A204.1 (cell line): ENCODE data around the gene RTN3.
"Not testable (repeated sequence)": the region's sequence is repeated elsewhere in the genome, so short reads cannot be mapped to it uniquely, and the experiment has no call there.

Experiments
- FAIRE-seq: peaks from 2 replicates; lab custom pipeline; 2012; peaks lifted over from hg19 to GRCh38; lab: Jason Lieb, UNC

Gene RTN3

DNA sequence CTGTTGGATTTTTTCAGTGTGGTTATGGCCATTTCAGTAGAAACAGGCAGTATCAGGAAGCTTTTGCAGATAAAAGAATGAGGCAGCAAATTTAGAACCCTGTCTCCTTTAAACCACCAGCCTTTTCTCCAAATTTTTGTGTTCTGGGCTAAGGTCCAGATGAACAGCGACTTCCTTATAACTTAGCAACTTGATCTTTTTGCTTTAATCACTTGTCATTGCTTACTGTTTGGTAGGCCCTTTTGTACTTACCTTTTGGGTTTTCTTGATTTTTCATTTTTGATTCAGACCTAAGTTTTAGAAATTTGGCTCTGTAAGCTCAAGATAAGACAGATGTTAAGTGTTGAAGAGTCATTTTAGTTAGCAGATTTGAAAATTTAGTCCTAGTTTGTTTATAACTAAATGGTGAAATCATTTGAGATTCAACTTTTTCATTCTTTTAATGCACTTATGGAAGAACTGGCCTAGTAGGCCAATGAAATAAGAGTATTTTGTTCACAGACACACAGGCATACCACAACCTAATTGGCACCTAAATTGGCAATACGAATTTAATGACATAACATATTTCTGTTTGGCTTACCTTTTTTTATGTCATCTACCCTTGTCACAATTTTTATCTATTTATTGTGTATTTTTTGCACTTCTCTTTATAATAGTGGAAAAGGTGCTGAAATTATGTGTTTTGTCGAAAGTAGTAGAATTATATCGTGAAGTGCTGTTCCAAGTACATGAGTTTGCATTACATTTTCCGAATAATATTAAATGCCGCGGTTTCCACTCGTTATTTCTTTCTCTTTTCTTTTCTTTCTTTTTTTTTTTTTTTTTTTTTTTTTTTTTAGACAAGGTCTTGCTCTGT lies 2.1 kb downstream of the RTN3 start:
- no peak for FAIRE-seq

DNA sequence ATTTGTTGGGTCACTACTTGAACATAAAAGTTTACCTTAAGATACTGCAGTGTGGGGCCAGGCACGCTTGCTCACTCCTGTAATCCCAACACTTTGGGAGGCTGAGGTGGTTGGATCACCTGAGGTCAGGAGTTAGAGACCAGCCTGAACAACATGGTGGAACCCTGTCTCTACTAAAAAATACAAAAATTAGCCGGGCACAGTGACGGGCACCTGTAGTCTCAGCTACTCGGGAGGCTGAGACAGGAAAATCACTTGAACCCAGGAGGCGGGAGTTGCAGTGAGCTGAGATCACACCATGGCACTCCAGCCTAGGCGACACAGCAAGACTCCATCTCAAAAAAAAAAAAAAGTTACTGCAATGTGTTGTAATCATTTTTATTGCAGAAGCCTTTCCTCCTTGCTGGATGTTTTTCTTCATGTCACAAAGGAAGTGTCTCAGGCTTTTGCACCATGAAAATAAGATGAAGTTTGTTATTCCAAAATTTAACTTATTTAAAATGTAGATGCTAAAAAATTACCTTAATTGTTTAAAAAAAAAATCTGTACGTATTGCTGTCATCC lies 3.9 kb downstream of the RTN3 start:
- FAIRE-seq: not testable (repeated sequence)

DNA sequence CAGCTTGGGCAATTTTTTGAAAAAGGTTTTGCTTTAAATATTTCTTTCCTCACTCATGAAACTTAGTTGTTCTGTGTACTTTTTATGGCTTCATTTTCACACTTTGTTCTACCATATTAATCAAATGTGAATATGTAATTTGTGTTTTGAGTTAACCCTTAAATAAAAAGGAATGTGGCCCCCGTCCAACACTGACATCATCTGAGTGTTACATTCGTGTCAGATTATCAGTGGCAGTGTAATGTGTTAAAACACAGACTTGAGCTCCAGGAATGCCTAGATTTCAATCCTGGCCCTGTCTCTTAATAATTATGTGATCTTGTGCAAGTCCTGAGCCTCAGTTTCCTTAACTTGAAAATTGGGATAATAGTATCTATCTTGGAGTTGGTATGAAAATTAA lies 5.6 kb downstream of the RTN3 start:
- no peak for FAIRE-seq

DNA sequence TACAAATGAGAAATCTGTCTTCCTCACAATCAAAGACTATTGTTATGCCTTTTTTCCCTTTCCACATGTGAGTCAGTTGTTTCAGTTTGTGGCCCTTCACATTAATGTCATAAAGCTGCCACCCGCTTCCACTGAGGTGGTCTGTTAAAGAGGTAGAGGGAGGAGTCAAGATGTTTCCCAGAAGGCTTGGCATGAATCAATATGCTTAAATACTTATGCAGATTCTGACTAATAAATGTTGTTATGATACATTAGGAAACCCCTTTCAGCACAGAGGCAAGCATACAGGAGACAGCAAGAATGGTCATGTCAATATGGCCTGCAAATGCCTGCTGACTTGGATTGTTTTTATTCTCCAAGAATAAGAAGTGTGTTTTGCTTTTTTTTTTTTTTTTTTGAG lies 6.5 kb downstream of the RTN3 start:
- no peak for FAIRE-seq

DNA sequence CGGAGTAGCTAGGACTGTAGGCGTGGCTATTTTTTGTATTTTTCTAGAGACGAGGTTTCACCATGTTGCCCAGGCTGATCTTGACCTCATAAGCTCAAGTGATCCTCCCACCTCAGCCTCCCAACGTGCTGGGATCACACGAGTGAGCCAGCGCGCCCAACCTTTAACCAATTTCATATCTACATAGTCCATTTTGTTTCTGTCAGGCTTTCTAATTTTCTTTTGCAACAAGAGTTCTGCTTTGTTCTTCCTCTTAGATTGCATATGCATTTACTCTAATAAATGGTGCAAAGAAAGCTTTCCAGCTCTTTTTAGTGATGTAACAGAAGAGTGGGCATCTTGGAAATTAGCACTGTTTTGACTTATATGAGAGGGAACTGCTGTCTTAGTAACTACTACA lies 13.3 kb downstream of the RTN3 start:
- no peak for FAIRE-seq

DNA sequence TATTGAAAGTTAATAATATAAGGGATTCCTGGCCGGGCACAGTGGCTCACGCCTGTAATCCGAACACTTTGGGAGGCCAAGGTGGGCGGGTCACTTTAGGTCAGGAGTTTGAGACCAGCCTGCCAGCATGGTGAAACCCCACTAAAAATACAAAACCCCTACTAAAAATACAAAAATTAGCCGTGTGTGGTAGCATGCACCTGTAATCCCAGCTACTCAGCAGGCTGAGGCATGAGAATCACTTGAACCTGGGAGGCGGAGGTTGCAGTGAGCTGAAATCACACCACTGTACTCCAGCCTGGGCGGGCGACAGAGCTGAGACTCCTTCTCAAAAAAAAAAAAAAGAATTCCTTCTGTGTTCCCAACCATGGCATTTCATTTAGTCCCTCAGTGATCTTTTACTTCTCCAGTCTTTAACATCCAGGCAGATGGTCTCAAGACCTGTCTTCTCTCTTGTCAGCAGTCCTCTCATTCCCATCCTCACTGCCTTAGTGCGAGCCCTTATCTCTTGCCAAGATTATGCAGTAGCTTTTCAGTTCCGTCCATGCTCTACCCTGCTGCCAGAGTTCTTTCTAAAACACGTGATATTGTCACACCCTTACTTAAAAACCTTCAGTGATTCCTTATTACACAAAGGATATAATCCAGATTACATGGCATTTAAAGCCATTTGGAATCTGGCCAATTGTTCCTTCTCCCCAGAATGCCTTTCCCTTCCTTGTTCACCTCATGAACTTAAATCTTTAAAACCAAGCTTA lies 17.9 kb downstream of the RTN3 start:
- FAIRE-seq: no peak

DNA sequence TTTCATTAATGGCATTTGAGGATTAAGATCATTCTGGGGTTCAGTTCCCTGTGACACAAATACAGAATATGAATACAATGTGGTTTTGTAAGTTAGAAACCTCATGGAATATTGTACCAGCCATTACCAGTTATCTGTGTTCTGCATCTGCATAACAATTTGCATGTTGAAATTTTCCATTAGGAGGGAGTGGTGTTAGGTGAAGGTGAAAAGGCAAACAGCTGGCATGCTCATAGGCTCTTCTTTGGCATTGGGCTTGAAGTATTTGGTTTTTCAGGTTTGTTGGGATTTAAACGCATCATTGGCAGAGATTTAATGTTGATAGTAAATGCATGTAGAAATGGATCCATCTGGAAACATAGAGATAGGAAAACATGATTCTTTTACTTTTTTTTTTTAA lies 18.6 kb downstream of the RTN3 start:
- no peak for FAIRE-seq

DNA sequence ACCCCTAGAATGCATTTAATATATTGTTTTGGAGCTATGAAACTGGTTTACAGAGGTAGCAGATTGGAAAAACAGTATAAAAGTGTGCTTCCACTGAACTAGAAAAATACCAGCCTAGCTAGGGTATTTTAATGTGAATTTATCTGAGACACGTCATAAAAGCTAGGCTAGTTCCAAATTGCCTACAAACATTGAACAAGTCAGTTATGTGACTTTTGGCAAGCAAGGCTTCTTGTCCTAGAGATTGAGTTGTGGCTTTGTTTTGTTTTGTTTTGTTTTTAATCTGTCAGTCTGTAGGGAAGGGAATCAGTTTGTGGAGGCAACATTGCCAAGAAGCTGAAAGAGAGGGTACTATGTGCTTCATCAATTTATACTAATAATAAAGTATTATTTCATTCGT lies 24.2 kb downstream of the RTN3 start:
- FAIRE-seq: no peak

DNA sequence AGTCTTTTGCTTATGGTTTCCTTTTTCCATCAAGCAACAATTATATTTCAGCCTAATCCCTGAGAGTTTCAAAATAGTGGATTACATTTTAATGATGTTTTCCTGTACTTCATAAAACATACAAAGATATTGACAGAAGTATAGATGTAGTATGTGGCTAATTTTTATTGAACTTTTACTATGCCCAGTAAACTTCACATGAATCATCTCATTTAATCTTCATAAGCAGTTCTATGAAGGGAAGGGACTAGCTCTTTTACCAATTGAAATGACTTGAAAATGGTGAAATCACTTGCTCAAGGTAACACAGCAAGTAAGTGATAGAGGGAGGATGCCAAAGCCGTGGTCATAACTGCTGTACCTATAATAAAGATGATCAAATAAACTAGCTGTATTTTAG lies 27.5 kb downstream of the RTN3 start:
- FAIRE-seq: no peak

DNA sequence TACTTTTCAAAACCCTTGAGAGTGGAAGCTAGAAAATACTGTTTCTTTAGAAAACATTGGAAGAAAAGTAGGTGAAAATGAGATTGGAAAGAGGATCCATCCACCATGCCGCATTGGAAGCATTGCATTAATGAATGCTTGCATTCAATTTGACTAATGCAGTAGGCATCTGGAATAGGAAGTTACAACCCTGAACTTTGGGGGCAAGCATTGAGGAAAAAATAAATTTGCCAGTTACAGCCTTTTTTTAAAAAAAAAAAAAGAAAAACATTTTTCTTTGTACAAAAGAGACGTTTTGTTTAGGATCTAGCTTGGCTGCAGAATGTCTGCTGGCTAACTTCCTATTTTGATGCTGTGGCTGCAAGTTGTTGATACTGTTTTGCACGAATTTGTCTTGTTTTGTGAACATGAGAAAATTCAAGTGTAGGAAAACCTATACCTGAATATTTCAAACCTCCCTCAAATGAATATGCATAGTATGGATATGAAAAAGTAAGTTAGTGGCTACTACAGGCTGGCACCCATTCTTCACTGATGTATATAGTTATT lies 28.1 kb downstream of the RTN3 start:
- FAIRE-seq: no peak

DNA sequence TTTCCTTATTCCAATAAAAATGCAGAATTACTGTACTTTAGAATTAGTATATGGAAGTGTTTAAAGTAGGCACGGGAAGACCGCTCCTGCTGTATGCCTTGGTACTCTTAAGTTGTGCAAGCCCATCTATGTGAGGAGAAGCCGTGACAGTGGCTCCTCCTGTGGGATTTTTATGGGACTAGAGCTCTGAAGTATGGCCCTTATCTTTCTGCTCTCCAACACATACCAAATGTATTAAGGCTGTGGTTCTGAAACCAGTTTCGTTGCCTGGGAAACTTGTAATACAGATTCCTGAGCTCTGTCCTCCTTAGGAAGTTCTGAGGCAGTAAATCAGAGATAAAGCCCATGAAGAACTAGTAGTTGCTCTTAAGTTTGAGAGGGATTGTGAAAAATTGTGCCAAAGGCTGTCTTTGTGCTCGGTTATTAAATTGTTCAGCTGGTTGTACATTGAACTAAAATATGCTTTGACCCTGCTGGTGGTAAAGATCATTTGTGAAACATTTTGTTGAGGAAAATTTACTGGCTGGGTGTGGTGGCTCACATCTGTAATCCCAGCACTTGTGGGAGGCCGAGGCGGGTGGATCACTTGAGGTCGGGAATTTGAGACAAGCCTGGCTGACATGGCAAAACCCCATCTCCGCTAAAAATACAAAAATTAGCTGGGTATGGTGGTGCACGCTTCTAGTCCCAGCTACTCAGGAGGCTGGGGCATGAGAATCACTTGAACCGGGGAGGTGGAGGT lies 29.3 kb downstream of the RTN3 start:
- FAIRE-seq: no peak

DNA sequence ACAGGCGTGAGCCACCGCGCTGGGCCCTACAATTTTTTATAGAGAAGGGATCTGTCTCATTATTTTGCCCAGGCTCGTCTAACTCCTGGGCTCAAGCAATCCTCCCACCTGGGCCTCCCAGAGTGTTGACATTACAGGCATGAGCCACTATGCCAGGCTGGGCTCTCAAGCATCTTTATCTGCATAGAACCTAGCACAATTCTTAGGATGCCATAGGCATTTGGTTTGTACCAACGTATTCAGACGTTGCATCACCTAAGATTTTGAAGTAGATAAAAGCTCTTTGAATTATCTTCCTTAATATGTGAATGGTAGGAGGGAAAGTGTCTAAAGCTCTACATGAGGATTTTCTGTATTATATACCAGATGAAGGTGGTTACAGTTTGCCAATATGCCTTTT lies 30.5 kb downstream of the RTN3 start:
- FAIRE-seq: no peak

DNA sequence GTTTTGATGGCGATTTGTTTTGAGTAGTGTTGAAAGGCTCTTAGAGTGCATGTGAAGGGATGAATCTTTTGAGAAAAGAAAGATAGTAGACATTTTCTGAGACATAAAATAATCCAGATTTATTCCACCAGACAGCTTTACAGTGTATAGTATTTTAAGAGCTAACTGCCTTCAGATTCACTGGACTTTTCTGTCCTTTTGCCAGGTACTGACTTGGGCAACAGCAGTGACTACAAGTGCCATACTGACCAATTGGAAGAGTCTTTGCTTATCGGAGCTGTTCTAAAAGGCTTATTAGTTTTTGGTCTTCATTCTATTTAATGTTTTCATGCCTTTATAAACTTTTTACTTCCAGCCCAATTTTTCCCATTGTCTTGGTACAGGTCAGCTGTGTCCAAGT lies 32.5 kb downstream of the RTN3 start:
- no peak for FAIRE-seq

DNA sequence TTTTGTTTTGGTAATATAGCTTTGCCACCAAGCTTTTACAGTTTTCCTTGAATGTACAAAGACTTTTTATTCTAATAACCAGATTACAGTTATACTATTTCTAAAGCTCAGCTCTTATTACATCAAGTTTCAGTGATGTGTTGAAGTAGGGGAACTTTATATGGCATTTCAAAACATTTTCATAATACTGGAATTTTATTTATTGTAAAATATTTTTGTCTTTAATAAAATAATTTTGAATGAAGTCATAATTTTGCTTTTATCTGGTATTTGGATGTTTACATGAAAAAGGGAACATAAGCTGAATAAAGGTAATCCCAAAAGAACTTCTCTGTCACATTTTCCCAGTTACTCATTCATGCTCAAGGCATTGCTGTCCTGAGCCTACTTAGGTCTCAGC lies 34.7 kb downstream of the RTN3 start:
- FAIRE-seq: no peak

DNA sequence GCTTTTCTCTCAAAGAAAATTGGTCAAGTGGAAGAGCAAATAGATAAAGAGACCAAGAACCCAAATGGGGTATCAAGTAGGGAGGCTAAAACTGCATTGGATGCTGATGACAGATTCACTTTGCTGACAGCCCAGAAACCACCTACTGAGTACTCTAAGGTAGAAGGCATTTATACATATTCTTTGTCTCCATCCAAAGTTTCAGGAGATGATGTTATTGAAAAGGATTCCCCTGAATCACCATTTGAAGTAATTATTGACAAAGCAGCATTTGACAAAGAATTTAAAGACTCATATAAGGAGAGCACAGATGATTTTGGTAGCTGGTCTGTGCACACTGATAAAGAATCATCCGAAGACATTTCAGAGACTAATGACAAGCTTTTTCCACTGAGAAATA lies 37.7 kb downstream of the RTN3 start:
- no peak for FAIRE-seq

DNA sequence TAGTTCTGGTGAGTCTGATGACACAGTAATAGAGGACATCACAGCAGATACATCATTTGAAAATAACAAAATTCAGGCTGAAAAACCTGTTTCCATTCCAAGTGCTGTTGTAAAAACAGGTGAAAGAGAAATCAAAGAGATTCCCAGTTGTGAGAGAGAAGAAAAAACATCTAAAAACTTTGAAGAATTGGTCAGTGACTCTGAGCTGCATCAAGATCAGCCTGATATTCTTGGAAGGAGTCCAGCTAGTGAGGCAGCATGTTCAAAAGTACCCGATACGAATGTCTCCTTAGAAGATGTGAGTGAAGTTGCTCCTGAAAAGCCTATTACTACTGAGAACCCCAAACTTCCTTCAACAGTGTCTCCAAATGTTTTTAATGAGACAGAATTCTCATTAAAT lies 38.7 kb downstream of the RTN3 start:
- FAIRE-seq: no peak

DNA sequence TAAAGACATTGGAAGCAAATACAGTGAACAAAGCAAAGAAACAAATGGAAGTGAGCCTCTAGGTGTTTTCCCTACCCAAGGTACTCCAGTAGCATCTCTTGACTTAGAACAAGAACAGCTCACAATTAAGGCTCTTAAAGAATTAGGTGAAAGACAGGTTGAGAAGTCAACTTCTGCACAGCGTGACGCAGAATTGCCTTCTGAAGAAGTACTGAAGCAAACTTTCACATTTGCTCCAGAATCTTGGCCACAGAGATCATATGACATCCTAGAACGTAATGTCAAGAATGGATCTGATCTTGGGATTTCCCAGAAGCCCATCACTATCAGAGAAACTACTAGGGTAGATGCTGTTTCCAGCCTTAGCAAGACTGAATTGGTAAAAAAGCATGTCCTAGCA lies 39.3 kb downstream of the RTN3 start:
- FAIRE-seq: no peak

DNA sequence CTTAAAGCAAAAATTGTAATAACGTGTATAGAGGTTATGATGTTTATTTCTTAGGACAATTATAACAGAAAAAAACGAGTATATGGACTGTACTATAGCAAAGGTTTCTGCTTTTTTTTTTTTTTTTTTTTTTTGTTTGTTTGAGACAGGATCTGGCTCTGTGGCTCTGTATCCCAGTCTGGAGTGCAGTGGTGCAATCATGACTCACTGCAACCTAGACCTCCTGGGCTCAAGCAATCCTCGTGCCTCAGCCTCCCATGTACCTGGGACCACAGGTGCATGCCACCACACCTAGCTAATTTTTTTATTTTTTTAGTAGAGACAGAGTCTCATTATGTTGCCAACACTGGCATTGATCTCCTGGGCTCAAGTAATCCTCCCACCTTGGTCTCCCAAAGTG lies 48.0 kb downstream of the RTN3 start:
- FAIRE-seq: no peak

DNA sequence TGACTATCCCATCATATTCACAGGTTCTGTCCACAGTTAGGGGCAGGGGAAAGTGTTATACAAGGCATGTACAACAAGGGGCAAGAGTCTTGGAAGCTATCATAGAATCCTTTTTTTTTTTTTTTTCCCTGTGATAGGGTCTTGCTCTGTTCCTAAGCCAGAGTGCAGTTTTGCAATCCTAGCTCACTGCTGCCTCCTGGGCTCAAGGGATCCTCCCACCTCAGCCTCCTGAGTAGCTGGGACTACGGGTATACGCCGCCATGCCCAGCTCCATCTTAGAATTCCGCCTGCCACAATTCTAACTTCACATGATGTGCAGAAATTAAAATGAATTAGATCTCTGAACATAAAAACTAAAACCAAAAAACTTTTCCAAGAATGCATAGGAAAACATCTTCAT lies 55.6 kb downstream of the RTN3 start:
- no peak for FAIRE-seq

DNA sequence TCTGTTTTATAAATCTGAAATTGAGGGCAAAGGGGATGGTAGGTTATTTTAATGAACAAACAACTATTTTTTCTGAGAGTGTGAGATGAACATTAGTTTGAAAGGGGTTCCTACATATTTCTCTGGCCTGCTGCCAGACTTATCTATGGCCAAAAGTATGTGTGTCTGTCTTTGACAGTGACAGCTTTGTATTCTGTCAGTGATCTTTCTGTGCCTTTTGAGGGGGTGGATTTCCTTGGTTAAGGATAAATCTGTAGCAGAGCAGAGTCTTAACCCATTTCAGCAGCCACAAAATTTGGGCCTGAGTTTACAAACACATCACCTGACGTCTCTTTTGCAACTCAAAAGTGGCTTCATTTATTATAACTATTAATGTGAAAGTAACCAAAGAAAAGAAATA lies 56.4 kb downstream of the RTN3 start:
- FAIRE-seq: no peak

DNA sequence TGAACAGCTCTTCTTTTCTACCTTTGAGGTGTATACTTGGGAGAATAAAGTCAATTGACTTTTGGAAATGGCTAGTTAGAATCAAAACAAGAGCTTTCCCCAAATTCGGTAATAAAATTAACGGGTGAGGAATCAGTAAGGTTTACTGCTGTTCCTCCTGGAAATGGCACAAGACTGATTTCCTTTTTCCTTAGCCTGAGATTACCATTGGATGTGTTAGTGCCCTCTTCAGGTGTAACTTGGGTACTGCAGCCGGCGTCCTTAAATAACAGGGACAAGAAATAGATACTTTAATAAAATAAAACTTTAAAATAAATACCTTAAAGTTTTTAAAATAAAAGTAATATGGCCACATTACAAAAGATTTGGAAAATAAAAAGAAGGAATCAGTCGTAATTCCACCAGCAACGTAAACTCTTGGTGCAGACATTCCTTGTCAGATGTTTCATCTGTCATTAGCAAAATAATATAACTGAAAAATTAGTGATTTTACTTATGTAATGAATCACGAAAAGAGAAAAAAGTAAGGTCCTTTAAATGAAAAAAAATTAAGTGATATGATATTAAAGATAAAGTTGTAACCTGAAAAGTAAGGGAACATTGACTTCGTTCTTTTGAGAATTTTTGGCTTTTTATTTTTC lies 57.5 kb downstream of the RTN3 start:
- FAIRE-seq: peak; percentile 94
